ENCODE measurements around the gene PIR. TPM values are rescaled to one million over a fixed set of nuclear protein-coding genes. Genes with fewer than 3 reads are reported as not detected.

The PIR gene
- total RNA-seq, 1 experiment from 2014 or later, result 27.5 TPM

GRCh38 chrX:15416133-15416993 lies 76.8 kb downstream of the PIR start:
- H3K4me2 ChIP-seq (ENCODE audit: low read length), result no peak overlapping the region
- intact Hi-C loops (cut with micrococcal nuclease), result no loop called here
- H3K79me2 ChIP-seq (ENCODE audit: insufficient read depth, low read length), result no peaks in the 10 kb centered on the region
- ATAC-seq, result no peak; the same call in 1 of the 2 replicates
- H3K9me2 ChIP-seq (ENCODE audit: insufficient read depth), result no peaks in the 10 kb centered on the region
- no peaks in the 10 kb centered on the region for H3K27me3 ChIP-seq (ENCODE audit: insufficient read depth, low read length)
- no peak for TF ChIP-seq EZH2 (IDR thresholded peaks at IDR 0.05)
- TF ChIP-seq CBX3 (IDR thresholded peaks at IDR 0.05; ENCODE audit: low read depth), result no peak
- no peak for TF ChIP-seq ZNF274 (IDR thresholded peaks at IDR 0.05; ENCODE audit: low read depth, low read length)
- no peak for TF ChIP-seq SP1 (IDR thresholded peaks at IDR 0.05; ENCODE audit: low read depth)
- TF ChIP-seq JUND (IDR thresholded peaks at IDR 0.05), result no peak
- no peak for TF ChIP-seq CEBPB (IDR thresholded peaks at IDR 0.05; ENCODE audit: low read depth)
- no peak for TF ChIP-seq FOSL1 (IDR thresholded peaks at IDR 0.05; ENCODE audit: low read depth)
- no peak for TF ChIP-seq MAX (IDR thresholded peaks at IDR 0.05)
- no peak for TF ChIP-seq SRF (IDR thresholded peaks at IDR 0.05; ENCODE audit: low read depth)
- no peak for TF ChIP-seq POLR2AphosphoS5 (IDR thresholded peaks at IDR 0.05; ENCODE audit: low read depth, low read length)
- no TSS peak for BruUV-seq (replicated peaks)
- H3K9me3 ChIP-seq (ENCODE audit: control insufficient read depth in 1 of 2, insufficient read depth in 1 of 2, low read depth in 1 of 2, low read length in 2 of 2), result no peaks in the 10 kb centered on the region
- no peaks in the 10 kb centered on the region for H3K36me3 ChIP-seq (ENCODE audit: control insufficient read depth in 1 of 2, insufficient read depth in 2 of 2, low read length in 2 of 2)
- no peak overlapping the region for H3K9ac ChIP-seq (ENCODE audit: low read length)
- H3K27ac ChIP-seq (ENCODE audit: low read depth, low read length), result no peak overlapping the region
- ChIA-PET RAD21 (ENCODE audit: low non-redundant PET in 1 of 2, low total read pairs in 2 of 2, uncharacterized antibody in 2 of 2, unreplicated experiment in 2 of 2) (no interaction called here), CTCF (no interaction called here), POLR2A (no interaction called here)
- H3K4me1 ChIP-seq (ENCODE audit: control insufficient read depth in 1 of 2, insufficient read depth in 2 of 2, low read length in 2 of 2), result no peaks in the 10 kb centered on the region
- H3K4me3 ChIP-seq (replicated peaks in 1 of 2; ENCODE audit: low read depth in 1 of 2, low read length in 2 of 2), result no peak overlapping the region
- DNase-seq (ENCODE audit: low read depth, low spot score), result no peak
- H2AFZ ChIP-seq (ENCODE audit: low read depth, low read length, poor library complexity, severe bottlenecking), result no peak overlapping the region
- H4K20me1 ChIP-seq (ENCODE audit: insufficient read depth), result no peaks in the 10 kb centered on the region

GRCh38 chrX:15413101-15413500 lies 80.0 kb downstream of the PIR start:
- Histone ChIP-seq H3K9me3 (ENCODE audit: control insufficient read depth in 1 of 2, insufficient read depth in 1 of 2, low read depth in 1 of 2, low read length in 2 of 2) (no peaks in the 10 kb centered on the region), H3K4me2 (ENCODE audit: low read length) (no peak overlapping the region), H3K9me2 (ENCODE audit: insufficient read depth) (no peaks in the 10 kb centered on the region), H3K4me1 (ENCODE audit: control insufficient read depth in 1 of 2, insufficient read depth in 2 of 2, low read length in 2 of 2) (no peaks in the 10 kb centered on the region), H3K9ac (ENCODE audit: low read length) (no peak overlapping the region), H3K79me2 (ENCODE audit: insufficient read depth, low read length) (no peaks in the 10 kb centered on the region), H3K27ac (ENCODE audit: low read depth, low read length) (no peak overlapping the region), H3K4me3 (replicated peaks in 1 of 2; ENCODE audit: low read depth in 1 of 2, low read length in 2 of 2) (no peak overlapping the region), H2AFZ (ENCODE audit: low read depth, low read length, poor library complexity, severe bottlenecking) (no peak overlapping the region), H4K20me1 (ENCODE audit: insufficient read depth) (no peaks in the 10 kb centered on the region), H3K27me3 (ENCODE audit: insufficient read depth, low read length) (no peaks in the 10 kb centered on the region), H3K36me3 (ENCODE audit: control insufficient read depth in 1 of 2, insufficient read depth in 2 of 2, low read length in 2 of 2) (no peaks in the 10 kb centered on the region)
- intact Hi-C loops (cut with micrococcal nuclease), result no loop called here
- TF ChIP-seq EZH2 (IDR thresholded peaks at IDR 0.05), result no peak
- TF ChIP-seq SP1 (IDR thresholded peaks at IDR 0.05; ENCODE audit: low read depth), result no peak
- TF ChIP-seq POLR2AphosphoS5 (IDR thresholded peaks at IDR 0.05; ENCODE audit: low read depth, low read length), result no peak
- TF ChIP-seq MAX (IDR thresholded peaks at IDR 0.05), result no peak
- no peak for TF ChIP-seq CBX3 (IDR thresholded peaks at IDR 0.05; ENCODE audit: low read depth)
- TF ChIP-seq JUND (IDR thresholded peaks at IDR 0.05), result no peak
- TF ChIP-seq SIN3A (IDR thresholded peaks at IDR 0.05; ENCODE audit: low read depth), result no peak
- TF ChIP-seq RAD21 (IDR thresholded peaks at IDR 0.05; ENCODE audit: low read depth), result no peak
- no peak for TF ChIP-seq POLR2A (IDR thresholded peaks at IDR 0.05; ENCODE audit: borderline replicate concordance, extremely low read depth, insufficient read depth, insufficient read length)
- no peak for TF ChIP-seq ELF1 (IDR thresholded peaks at IDR 0.05; ENCODE audit: borderline replicate concordance, low read depth)
- TF ChIP-seq ZNF274 (IDR thresholded peaks at IDR 0.05; ENCODE audit: low read depth, low read length), result no peak
- no peak for TF ChIP-seq ZFX (IDR thresholded peaks at IDR 0.05)
- no peak for TF ChIP-seq EGR1 (IDR thresholded peaks at IDR 0.05; ENCODE audit: low read depth)
- TF ChIP-seq ATF3 (IDR thresholded peaks at IDR 0.05), result no peak
- TF ChIP-seq YY1 (IDR thresholded peaks at IDR 0.05; ENCODE audit: extremely low read depth, insufficient replicate concordance, low read depth, low read length), result no peak
- no peak for TF ChIP-seq SRF (IDR thresholded peaks at IDR 0.05; ENCODE audit: low read depth)
- no peak for TF ChIP-seq CTCF (IDR thresholded peaks at IDR 0.05 in 2 of 3, conservative IDR thresholded peaks at IDR 0.05 in 1 of 3; ENCODE audit: borderline replicate concordance in 1 of 3, insufficient read depth in 1 of 3, low read depth in 2 of 3, low read length in 2 of 3)
- no peak for TF ChIP-seq FOSL1 (IDR thresholded peaks at IDR 0.05; ENCODE audit: low read depth)
- RAD21 ChIA-PET (ENCODE audit: low non-redundant PET in 1 of 2, low total read pairs in 2 of 2, uncharacterized antibody in 2 of 2, unreplicated experiment in 2 of 2), result no interaction called here
- no TSS peak for BruUV-seq (replicated peaks)
- ATAC-seq (no peak), DNase-seq (ENCODE audit: low read depth, low spot score) (no peak)
- CTCF ChIA-PET, result no interaction called here
- POLR2A ChIA-PET, result no interaction called here

Measured in HCT116 (cell line).